Esophagus squamous epithelium (tissue), 5 donors: Measurements from ENCODE around the gene TPI1. TPM values are rescaled to one million over a fixed set of nuclear protein-coding genes. Genes with fewer than 3 reads are reported as not detected.
"Not testable (repeated sequence)": the region's sequence is repeated elsewhere in the genome, so short reads cannot be mapped to it uniquely, and the experiment has no call there.

Experiments
- DNase-seq: peaks from one replicate; lab custom pipeline; 2025; lab: John Stamatoyannopoulos, UW
- H3K27ac ChIP-seq, 4 donors: fragments of 200-600 bp; sonication (generic); one replicate each; pipeline ENCODE4 v1.5.1; 2016 to 2019; ENCODE audit warnings: mild to moderate bottlenecking in 1 of 4
- H3K27me3 ChIP-seq, 4 donors: fragments of 200-600 bp; sonication (generic); 1 replicate in 3 of 4; 2 replicates in 1 of 4; pipeline versions ENCODE4 v1.5.1 to v1.6.0; 2017 to 2021; ENCODE audit warnings: antibody characterized with exemption in 1 of 4
- H3K36me3 ChIP-seq, 3 donors: fragments of 200-600 bp; sonication (generic); one replicate each; pipeline ENCODE4 v1.5.1; 2016 to 2019
- H3K4me1 ChIP-seq, 3 donors: fragments of 200-600 bp; sonication (generic); one replicate each; pipeline ENCODE4 v1.5.1; 2017 to 2019
- H3K4me3 ChIP-seq, 4 donors: fragments of 200-600 bp; sonication (generic); 1 replicate in 3 of 4; 2 replicates in 1 of 4; pipeline ENCODE4 v1.5.1; 2016 to 2019; ENCODE audit warnings: mild to moderate bottlenecking in 2 of 4, moderate library complexity in 1 of 4
- H3K9me3 ChIP-seq, 3 donors: fragments of 200-600 bp; sonication (generic); one replicate each; pipeline ENCODE4 v1.5.1; 2016 to 2019
- CTCF ChIP-seq, 6 experiments: fragments of 450-650 bp in 4 of 6; fragments of 200-600 bp in 2 of 6; sonication (generic) in 2 of 6; IDR thresholded peaks; one replicate each; pipeline ENCODE4 v1.5.1; 2016 to 2019; ENCODE audit warnings: antibody characterized with exemption in 6 of 6, mild to moderate bottlenecking in 4 of 6, moderate library complexity in 4 of 6
- POLR2A ChIP-seq, 4 donors: fragments of 450-650 bp; IDR thresholded peaks; one replicate each; pipeline ENCODE4 v1.6.1; 2017; ENCODE audit warnings: antibody characterized with exemption in 4 of 4, mild to moderate bottlenecking in 4 of 4, moderate library complexity in 3 of 4
- WGBS, 2 donors: methylation state at CpG; one replicate each; pipeline ENCODE4 v1.1.5; 2018; 5-methylcytosine and 5-hydroxymethylcytosine counted together
- intact Hi-C: fragments of 100-400 bp; cut with DNase I; formaldehyde crosslinking; loops from one replicate; pipeline ENCODE4 v1.15.0; 2022
- total RNA-seq, 4 donors: library from RNA; depleted of rRNA; stranded (reverse); fragments of >200 nt; gene quantifications; one replicate each; pipeline ENCODE4 v1.1.0, GENCODE V29; 2016
- donor health status: DM: yes; HTN: yes; CAD: no.

The TPI1 gene
- total RNA-seq, 4 donors from 2014 or later, result 547 to 938 (median 723) TPM

- TF ChIP-seq POLR2A (IDR thresholded peaks at IDR 0.05) (no peak), CTCF (IDR thresholded peaks at IDR 0.05) (no peak)
- peaks cover 0 to 23% (median 5%) of the 10 kb centered on the region in 3 donors for H3K36me3 ChIP-seq
- H3K4me3 ChIP-seq, result no peak overlapping the region
- intact Hi-C loops, result no loop called here
- H3K4me1 ChIP-seq, result peaks cover 3 to 40% (median 6%) of the 10 kb centered on the region in 3 donors
- no peaks in the 10 kb centered on the region for H3K9me3 ChIP-seq
- DNase-seq, result no peak
- WGBS, 2 donors, result 21 to 55% methylated on average over 1 to 2 of the region's 2 CpGs
- peak overlapping the region in 1 of 4 donors; percentile 0 for H3K27ac ChIP-seq
- H3K27me3 ChIP-seq, result no peaks in the 10 kb centered on the region
Measured at GRCh38 chr12:6888360-6888759, 21.0 kb downstream of the TPI1 start.

GRCh38 chr12:6888794-6889193 is 21.5 kb downstream of the TPI1 start:
- intact Hi-C loops, H3K27me3 ChIP-seq, H3K4me3 ChIP-seq, H3K9me3 ChIP-seq, DNase-seq: not testable (repeated sequence)
- WGBS, 2 donors, result 60 to 76% methylated on average over 7 of the region's 7 CpGs
- Histone ChIP-seq H3K36me3 (peaks cover 0 to 18% (median 3%) of the 10 kb centered on the region in 3 donors), H3K4me1 (peaks cover 3 to 40% (median 6%) of the 10 kb centered on the region in 3 donors), H3K27ac (peak overlapping the region in 1 of 4 donors; percentile 0)

- H3K4me3 ChIP-seq, intact Hi-C loops, DNase-seq, H3K36me3 ChIP-seq, H3K27me3 ChIP-seq, H3K9me3 ChIP-seq: not testable (repeated sequence)
- H3K4me1 ChIP-seq, result peaks cover 3 to 40% (median 6%) of the 10 kb centered on the region in 3 donors
- H3K27ac ChIP-seq, result peak overlapping the region; percentile 86 to 92 (median 88)
- WGBS, 2 donors, result 85 to 92% methylated on average over 20 to 21 of the region's 21 CpGs
Measured at GRCh38 chr12:6889775-6890573, 22.6 kb downstream of the TPI1 start.

GRCh38 chr12:6890789-6891645 is 23.7 kb downstream of the TPI1 start:
- TF ChIP-seq CTCF (IDR thresholded peaks at IDR 0.05), result peak; percentile 78 to 97 (median 92)
- peak in 3 of 4 donors; percentile 34 to 67 (median 44) for TF ChIP-seq POLR2A (IDR thresholded peaks at IDR 0.05)
- WGBS, 2 donors, result 2 to 15% methylated on average over 6 to 24 of the region's 68 CpGs
- no peaks in the 10 kb centered on the region for H3K36me3 ChIP-seq
- H3K4me3 ChIP-seq, result peak overlapping the region; percentile 29 to 61 (median 50)
- peak; percentile 71 for DNase-seq
- intact Hi-C loops, result no loop called here
- peak overlapping the region; percentile 86 to 92 (median 88) for H3K27ac ChIP-seq
- H3K9me3 ChIP-seq, result no peaks in the 10 kb centered on the region
- H3K4me1 ChIP-seq, result peaks cover 3 to 40% (median 6%) of the 10 kb centered on the region in 3 donors
- no peaks in the 10 kb centered on the region for H3K27me3 ChIP-seq

- intact Hi-C loops, result no loop called here
- H3K4me1 ChIP-seq, result peaks cover 3 to 40% (median 6%) of the 10 kb centered on the region in 3 donors
- 79 to 97% methylated on average over 4 to 5 of the region's 5 CpGs for WGBS, 2 donors
- peak overlapping the region; percentile 86 to 92 (median 88) for H3K27ac ChIP-seq
- H3K27me3 ChIP-seq, result no peaks in the 10 kb centered on the region
- no peaks in the 10 kb centered on the region for H3K9me3 ChIP-seq
- TF ChIP-seq POLR2A (IDR thresholded peaks at IDR 0.05) (no peak), CTCF (IDR thresholded peaks at IDR 0.05) (no peak)
- no peak for DNase-seq
- H3K36me3 ChIP-seq, result no peaks in the 10 kb centered on the region
- H3K4me3 ChIP-seq, result peak overlapping the region; percentile 29 to 61 (median 50)
Measured at GRCh38 chr12:6891646-6892001, 24.3 kb downstream of the TPI1 start.

GRCh38 chr12:6892683-6893082 is 25.4 kb downstream of the TPI1 start:
- H3K27ac ChIP-seq, H3K9me3 ChIP-seq, H3K27me3 ChIP-seq, DNase-seq, H3K36me3 ChIP-seq, intact Hi-C loops, H3K4me3 ChIP-seq: not testable (repeated sequence)
- H3K4me1 ChIP-seq, result peaks cover 3 to 29% (median 6%) of the 10 kb centered on the region in 3 donors
- 75 to 93% methylated on average over 3 of the region's 3 CpGs for WGBS, 2 donors
